HAP-1 (cell line): Measurements from ENCODE around the gene EVX1.
A peak's percentile ranks its signal among the peaks of the same experiment; 100 is the strongest.

Experiments
- DNase-seq, 2 experiments: peaks; one replicate each; pipeline ENCODE4 v3.0.0-alpha.2; 2016 to 2020; ENCODE audit warnings: low spot score in 2 of 2
- H3K27me3 ChIP-seq: fragments of 250-450 bp; sonication (Bioruptor Pico); 2 replicates; pipeline ENCODE4 v1.5.1; 2020; ENCODE audit warnings: low read depth, mild to moderate bottlenecking, moderate library complexity
- H3K36me3 ChIP-seq: fragments of 250-450 bp; sonication (Bioruptor Pico); replicated peaks from 2 replicates; pipeline ENCODE4 v1.5.1; 2020; ENCODE audit warnings: mild to moderate bottlenecking
- H3K4me1 ChIP-seq: fragments of 250-450 bp; sonication (Bioruptor Pico); 2 replicates; pipeline ENCODE4 v1.5.1; 2020; ENCODE audit warnings: mild to moderate bottlenecking
- H3K4me3 ChIP-seq: fragments of 250-450 bp; sonication (Bioruptor Pico); 2 replicates; pipeline ENCODE4 v1.5.1; 2020; ENCODE audit warnings: mild to moderate bottlenecking, moderate library complexity
- H3K9me3 ChIP-seq: fragments of 250-450 bp; sonication (Bioruptor Pico); 2 replicates; pipeline ENCODE4 v1.5.1; 2020; ENCODE audit warnings: mild to moderate bottlenecking, moderate library complexity
- in situ Hi-C: fragments of 300-500 bp; cut with MboI; formaldehyde crosslinking; loops from 3 replicates; pipeline ENCODE4 v1.14.3; 2020; ENCODE audit warnings: low sequenced_read_pairs, inconsistent platforms, mixed read lengths

The EVX1 gene

DNA sequence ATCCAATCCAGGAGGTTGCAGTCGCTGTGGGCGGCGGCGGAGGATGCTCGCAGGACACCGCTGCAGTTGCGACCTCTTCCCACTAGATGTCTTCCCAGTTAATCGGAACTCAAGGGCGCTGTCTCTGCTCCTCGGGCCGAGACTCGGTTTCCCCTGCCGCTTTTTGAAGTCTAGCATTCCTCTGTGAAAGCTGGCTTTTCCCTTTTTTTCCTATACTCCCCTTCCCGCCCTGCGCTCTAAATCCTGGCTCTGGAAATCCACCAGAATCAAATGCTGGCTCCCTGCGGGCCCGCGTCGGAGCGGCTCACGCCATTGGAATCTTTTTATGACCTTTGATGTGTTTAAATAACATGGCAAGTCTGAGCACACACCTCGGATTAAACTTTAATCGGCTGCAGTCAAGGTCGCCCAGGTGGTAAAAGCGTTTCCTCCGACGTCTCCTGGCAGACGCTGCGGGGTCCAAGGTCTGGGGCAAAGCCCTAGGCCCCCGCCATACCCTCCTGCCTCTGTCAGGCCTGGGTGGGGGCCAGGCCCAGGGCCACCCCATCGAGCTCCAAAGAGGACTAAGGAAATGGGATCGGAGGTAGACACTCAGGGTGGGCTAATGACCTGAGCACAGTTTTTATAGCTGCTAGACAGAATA, 32.0 kb upstream of the EVX1 start:
- Histone ChIP-seq H3K9me3 (no peaks in the 10 kb centered on the region), H3K27me3 (no peaks in the 10 kb centered on the region), H3K36me3 (no peaks in the 10 kb centered on the region; the same call in 1 of the 2 replicates), H3K4me1 (peaks cover 43% of the 10 kb centered on the region), H3K4me3 (no peak overlapping the region)
- in situ Hi-C loops, result no loop called here
- DNase-seq, result peak; percentile 63 to 83

DNA sequence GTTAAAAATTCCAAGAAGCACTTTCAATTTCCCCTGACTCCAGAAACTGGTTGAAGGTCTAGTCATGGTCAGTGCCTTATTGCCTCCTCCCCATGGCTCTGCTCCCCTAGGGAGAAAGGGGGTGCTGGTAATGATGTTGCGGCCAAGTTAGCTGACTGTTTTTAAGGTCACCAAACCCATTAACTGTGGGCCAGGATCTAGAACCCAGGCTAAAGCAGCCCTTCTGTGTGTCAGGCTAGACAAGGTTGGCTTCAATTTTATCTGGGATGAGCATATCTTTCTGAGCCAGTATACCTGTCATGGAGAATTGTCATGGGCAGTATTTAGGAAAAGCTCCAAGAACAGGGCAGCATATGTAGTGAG, 31.5 kb upstream of the EVX1 start:
- H3K4me1 ChIP-seq, result peaks cover 38% of the 10 kb centered on the region
- in situ Hi-C loops, result no loop called here
- no peak overlapping the region for H3K4me3 ChIP-seq
- H3K36me3 ChIP-seq, result no peaks in the 10 kb centered on the region
- no peaks in the 10 kb centered on the region for H3K27me3 ChIP-seq
- no peaks in the 10 kb centered on the region for H3K9me3 ChIP-seq
- DNase-seq, result no peak

DNA sequence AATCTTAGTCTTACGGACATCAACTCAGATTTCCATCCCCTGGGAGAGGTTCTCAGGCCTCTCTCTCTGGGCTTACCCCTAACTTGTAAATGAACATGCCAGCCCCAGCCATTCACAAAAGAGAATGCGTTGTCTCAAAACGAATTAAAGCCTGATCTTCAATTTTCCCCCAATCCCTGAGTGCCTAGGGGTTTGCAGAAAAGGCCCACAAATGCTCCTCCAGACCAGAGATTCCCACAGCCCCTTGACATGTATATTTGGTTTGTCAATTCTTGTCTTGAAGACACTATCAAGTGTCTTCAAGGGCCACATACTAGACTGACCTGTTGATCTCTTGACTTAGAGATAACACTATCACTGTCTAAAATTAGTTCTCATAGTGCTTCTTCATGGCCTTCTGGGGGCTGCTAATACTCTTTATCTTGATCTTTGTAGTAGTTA, 30.8 kb upstream of the EVX1 start:
- Histone ChIP-seq H3K4me1 (peaks cover 31% of the 10 kb centered on the region), H3K27me3 (no peaks in the 10 kb centered on the region), H3K36me3 (no peaks in the 10 kb centered on the region), H3K4me3 (no peak overlapping the region), H3K9me3 (no peaks in the 10 kb centered on the region)
- DNase-seq, result no peak
- in situ Hi-C loops, result no loop called here

DNA sequence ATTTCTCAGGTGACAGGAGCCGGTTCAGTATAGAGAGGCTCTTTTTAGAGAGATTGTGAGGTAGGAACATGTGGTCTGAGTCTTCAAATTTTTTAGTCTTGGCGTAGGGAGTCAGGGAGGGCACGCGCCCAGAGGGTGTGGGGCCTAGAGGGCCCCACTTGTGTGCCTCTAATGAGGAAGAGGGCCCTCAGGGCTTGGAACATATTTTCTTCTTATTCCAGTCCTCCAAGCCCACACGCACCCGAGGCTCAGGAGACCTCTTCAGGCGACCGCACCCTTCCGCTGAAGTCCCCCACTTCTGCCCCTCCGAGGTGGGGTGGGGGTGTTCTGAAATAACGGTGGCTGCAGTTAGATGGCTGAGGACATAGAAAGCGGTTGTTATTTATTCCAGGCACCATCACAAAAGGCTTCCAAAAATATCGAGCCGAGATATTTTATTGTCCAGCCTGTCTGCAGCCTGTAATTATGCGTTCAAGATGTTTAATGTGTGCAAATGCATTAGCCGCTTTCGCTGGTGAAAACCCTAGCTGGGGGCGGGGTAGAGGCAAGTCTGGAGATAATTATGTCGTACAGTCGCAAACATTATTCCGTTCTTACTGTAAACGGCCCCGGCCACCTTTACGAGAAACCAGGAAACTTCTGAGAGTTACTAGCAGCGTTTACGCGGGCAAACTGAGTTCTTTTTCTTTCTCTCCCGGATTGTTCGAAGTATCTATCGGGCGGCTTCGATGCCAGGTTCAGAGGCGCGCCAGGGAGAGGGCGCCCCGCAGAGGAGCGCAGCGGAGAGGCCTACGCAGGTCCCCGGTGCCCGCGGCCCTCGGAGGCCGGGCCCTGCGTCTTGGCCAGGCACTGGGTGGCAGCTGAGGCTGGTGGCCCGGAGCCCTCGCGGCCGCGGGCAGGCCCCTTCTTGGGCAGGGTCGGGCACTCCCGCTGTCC, 29.8 kb upstream of the EVX1 start:
- no peaks in the 10 kb centered on the region for H3K9me3 ChIP-seq
- in situ Hi-C loops, result no loop called here
- no peaks in the 10 kb centered on the region for H3K27me3 ChIP-seq
- DNase-seq, result no peak
- peaks cover 21% of the 10 kb centered on the region for H3K4me1 ChIP-seq
- no peaks in the 10 kb centered on the region for H3K36me3 ChIP-seq
- H3K4me3 ChIP-seq, result no peak overlapping the region

DNA sequence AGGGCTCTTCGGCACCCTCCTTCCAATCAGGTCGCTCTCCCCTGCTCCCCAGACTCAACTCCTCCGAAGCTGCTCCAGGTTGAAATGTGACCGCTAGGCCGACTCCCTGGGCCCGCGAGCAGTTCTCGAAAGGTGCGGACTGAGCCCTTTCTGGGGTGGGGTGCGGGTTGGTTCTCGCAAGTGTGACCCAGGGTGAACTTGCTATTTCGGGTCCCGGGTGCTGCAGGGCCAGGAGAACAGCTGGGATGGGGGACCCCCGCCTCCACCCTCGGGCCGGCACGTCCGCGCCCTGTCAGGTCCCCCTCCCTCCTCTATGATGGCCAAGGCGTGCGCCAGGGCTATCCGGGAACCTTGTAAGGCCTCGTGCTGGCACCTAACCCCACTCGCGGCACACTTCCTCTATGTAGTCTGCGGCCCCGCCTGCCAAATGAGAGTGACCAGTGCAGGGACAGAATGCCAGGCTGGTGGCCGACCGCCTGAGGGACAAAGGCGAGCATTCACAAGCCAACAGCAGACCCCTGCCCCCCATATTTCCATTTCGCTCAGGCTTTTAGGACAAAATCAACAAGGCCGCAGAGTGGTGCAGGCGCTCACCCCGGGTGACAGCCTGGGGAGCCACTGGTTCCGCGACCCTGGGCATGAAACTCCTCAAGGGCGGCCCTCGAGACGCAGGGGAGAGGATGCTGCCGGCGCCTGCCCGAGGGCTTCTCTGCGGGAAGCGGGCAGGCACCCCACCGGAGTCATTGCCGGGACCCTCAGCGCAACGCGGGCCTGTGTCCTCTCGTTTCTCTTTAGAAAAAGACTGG, 29.0 kb upstream of the EVX1 start:
- Histone ChIP-seq H3K27me3 (no peaks in the 10 kb centered on the region), H3K4me3 (no peak overlapping the region), H3K4me1 (peaks cover 13% of the 10 kb centered on the region), H3K36me3 (no peaks in the 10 kb centered on the region), H3K9me3 (no peaks in the 10 kb centered on the region)
- DNase-seq, result no peak
- in situ Hi-C loops, result no loop called here

DNA sequence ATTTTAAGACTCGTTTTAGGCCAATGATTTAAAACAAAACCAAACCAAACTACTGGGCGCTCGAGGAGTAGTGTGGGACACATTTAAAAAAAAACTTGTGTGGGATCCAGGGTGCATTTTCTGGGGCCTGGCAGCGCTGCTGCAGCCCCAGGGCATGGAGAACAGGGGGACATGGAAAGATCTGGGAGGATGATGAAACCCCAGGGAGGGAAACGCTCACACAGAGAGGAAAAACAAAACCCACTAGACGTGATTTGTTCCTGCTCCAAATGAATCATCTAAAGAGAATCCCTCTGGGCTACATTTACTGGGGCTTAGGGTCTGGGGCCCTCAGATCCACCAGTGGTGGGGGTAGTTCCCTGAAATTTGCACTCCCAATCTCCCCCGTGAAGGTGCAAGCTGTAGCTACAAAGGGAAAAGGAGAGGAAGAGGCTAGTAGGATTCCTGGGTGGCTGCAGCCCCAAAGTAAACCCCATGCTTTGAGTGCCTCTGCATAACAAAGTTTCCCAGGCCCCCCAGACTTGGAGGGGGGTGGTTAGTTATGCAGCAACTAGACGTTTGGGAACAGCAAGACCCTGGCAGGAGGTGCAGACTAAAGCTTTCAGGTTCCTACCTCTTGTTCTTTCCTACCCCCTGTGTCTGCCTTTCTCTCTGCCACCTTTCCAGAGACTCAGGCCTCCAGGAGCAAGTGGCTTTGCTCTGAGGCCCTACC, 28.2 kb upstream of the EVX1 start:
- no peak for DNase-seq
- no peak overlapping the region for H3K4me3 ChIP-seq
- in situ Hi-C loops, result no loop called here
- no peaks in the 10 kb centered on the region for H3K27me3 ChIP-seq
- no peaks in the 10 kb centered on the region for H3K9me3 ChIP-seq
- H3K4me1 ChIP-seq, result peaks cover 9% of the 10 kb centered on the region
- no peaks in the 10 kb centered on the region for H3K36me3 ChIP-seq

DNA sequence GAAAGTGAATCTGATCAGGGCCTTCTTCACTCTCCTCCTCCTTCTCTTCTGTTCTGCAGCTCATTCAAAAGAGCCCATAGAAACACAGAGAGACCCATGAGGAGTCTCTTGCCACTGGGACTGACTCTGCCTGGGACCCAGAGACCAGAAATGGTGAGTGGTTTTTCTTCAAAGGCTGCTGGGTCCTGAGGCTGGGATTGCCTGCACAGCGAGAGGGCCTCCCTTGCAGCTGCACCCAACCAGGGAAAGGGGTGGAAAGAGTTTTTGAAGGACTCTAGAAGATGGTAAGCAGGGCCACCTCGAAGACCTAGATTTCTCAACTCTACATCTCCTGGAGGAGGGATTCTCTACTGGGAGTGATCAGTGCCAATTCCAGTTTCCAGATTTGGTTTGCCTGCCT, 27.2 kb upstream of the EVX1 start:
- in situ Hi-C loops, result no loop called here
- Histone ChIP-seq H3K36me3 (no peaks in the 10 kb centered on the region), H3K4me3 (no peak overlapping the region), H3K4me1 (peaks cover 9% of the 10 kb centered on the region), H3K9me3 (no peaks in the 10 kb centered on the region), H3K27me3 (no peaks in the 10 kb centered on the region)
- no peak for DNase-seq

DNA sequence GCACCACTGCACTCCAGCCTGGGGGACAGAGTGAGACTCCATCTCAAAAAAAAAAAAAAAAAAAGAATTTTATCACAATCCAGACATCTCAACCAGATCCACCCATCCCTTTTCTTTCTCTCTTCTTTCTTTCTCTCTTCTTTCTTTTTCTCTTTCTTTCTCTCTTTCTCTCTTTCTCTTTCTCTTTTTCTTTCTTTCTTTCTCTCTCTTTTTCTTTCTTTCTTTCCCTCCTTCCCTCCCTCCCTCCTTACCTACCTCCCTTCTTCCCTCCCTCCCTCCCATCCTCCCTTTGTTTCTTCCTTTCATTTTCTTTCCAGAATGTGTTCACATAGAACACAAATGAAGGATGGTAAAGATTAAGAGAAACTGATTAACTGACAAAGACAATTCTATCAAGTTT, 24.7 kb upstream of the EVX1 start:
- no peaks in the 10 kb centered on the region for H3K27me3 ChIP-seq
- H3K4me1 ChIP-seq, result peaks cover 16% of the 10 kb centered on the region
- no peak for DNase-seq
- H3K36me3 ChIP-seq, result no peaks in the 10 kb centered on the region
- no peaks in the 10 kb centered on the region for H3K9me3 ChIP-seq
- no peak overlapping the region for H3K4me3 ChIP-seq
- in situ Hi-C loops, result no loop called here

DNA sequence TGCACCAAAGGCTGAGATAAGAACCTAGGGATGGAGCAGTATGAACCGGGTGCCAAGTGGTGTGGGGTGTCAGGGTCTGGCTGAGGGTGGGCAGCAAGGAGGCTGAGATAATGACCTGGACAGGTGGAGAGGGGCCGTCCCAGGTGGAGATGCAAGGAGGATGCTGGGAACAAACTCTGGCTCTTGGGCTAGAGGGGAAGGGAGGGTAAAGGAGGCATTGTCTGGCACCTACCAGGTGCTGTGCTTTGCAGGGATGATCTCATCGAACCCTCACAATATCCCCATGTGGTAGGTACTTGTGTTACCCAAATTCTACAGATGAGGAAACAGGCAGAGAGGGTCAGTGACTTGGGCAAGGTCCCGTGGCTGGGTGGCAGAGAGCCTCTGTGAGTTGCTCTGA, 22.8 kb upstream of the EVX1 start:
- no peak overlapping the region for H3K4me3 ChIP-seq
- in situ Hi-C loops, result no loop called here
- no peaks in the 10 kb centered on the region for H3K9me3 ChIP-seq
- no peaks in the 10 kb centered on the region for H3K36me3 ChIP-seq
- no peaks in the 10 kb centered on the region for H3K27me3 ChIP-seq
- DNase-seq, result no peak
- H3K4me1 ChIP-seq, result peaks cover 33% of the 10 kb centered on the region

DNA sequence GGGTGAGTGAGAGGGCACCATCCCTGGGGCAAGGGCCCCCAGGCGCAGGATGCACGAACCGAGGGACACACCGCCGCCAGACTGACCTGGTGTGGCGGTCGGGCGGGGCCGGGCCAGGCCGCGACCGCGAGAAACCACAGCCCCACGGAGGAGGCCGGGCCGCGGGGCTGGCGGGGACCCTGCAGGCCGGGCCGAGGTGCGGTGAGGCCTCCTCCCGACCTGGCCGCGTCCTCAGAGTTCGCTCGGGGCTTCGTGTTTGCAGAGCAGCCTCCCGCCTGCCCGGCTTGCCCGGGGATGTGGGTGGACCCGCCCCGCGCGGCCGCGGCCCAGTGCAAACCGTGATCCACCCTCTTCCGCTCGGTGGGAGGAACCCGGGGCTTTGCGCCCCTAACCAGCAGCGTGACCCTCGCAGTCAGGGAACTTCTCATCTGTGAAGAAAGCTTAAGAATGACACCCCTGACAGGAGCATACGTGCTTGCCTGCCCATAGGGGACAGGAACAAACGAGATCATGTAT, 22.1 kb upstream of the EVX1 start:
- in situ Hi-C loops, result no loop called here
- no peaks in the 10 kb centered on the region for H3K9me3 ChIP-seq

DNA sequence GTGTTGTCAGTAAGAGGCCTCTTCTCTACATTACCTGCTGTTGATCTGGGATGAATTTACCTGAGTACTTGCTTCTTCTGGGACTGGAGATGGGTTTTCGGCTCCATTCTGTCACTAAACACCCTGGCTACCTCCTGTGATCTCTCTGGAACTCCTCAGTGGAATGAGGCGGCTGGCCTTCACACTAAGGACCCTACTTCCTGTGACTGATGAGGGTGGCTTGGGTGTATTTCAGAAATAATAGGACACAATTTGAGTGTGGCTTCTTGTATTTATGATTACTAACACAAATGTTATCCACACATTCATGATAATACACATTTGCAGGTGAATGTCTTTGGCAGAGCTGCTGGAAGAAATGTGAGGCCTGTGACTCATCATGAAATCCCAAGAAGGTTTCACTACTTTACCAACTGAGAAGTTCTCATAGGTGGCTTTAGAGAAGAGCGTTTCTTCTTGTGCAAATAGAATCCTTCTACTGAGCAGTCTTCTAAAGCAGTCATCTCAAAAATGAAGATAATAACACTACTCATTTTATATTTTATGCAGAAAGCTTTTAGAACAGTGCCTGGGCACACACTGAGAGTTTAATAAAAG, 21.3 kb upstream of the EVX1 start:
- in situ Hi-C loops, result no loop called here
- H3K9me3 ChIP-seq, result no peaks in the 10 kb centered on the region
- no peaks in the 10 kb centered on the region for H3K27me3 ChIP-seq
- H3K4me3 ChIP-seq, result no peak overlapping the region
- H3K4me1 ChIP-seq, result peaks cover 37% of the 10 kb centered on the region
- DNase-seq, result peak in 1 of 2 experiments; percentile 6
- no peaks in the 10 kb centered on the region for H3K36me3 ChIP-seq

More for the DNA sequence above, 22.1 kb upstream of the EVX1 start:
- peaks cover 37% of the 10 kb centered on the region for H3K4me1 ChIP-seq
- no peaks in the 10 kb centered on the region for H3K27me3 ChIP-seq
- peak in 1 of 2 experiments; percentile 5 for DNase-seq
- no peaks in the 10 kb centered on the region for H3K36me3 ChIP-seq
- H3K4me3 ChIP-seq, result no peak overlapping the region

DNA sequence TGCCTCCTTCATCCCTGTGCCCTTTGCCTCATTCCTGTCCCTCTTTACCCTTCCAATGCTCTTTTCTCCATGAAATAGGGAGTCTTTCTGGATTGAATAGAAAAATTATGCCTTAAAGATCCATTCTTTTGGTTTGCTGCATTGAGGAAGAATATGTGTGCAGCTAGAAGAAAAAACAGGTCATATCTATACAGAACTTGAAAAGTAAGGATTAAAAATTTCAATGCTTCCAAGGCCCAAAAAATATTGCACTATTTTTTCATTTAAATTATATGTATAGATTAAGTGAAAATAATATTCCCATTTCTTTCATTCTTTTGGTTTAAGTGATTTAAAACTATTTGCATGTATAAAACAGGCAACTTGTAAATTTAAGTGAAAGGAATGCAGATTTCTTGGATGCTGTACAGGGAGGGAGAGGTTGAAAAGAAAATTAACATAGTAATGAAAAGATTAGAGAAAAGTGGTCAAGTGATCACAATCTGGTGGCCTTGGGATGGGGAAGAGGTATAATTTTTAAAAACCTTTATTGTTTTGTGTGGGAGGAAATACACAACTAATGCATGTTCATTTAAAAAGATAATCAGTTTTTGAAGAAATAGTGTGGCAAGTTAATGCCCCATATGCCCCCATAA, 18.5 kb upstream of the EVX1 start:
- Histone ChIP-seq H3K36me3 (no peaks in the 10 kb centered on the region), H3K4me1 (peaks cover 37% of the 10 kb centered on the region), H3K4me3 (no peak overlapping the region), H3K9me3 (no peaks in the 10 kb centered on the region), H3K27me3 (no peaks in the 10 kb centered on the region)
- peak; percentile 84 to 99 for DNase-seq
- in situ Hi-C loops, result no loop called here
